Ovary (tissue), 3 donors: ENCODE results near the gene NUP160.
"Not testable (repeated sequence)": the region's sequence is repeated elsewhere in the genome, so short reads cannot be mapped to it uniquely, and the experiment has no call there.

Source experiments
- CTCF ChIP-seq, 3 donors: fragments of 450-650 bp in 2 of 3; fragments of 200-600 bp in 1 of 3; IDR thresholded peaks; one replicate each; pipeline versions ENCODE4 v1.5.1 to v1.8.0; 2016 to 2022; ENCODE audit warnings: antibody characterized with exemption in 3 of 3, mild to moderate bottlenecking in 1 of 3
- EP300 ChIP-seq: sonication (generic); formaldehyde crosslinking; IDR thresholded peaks from one replicate; pipeline ENCODE4 v1.6.1; 2017; ENCODE audit warnings: antibody characterized with exemption
- POLR2A ChIP-seq: fragments of 450-650 bp; IDR thresholded peaks from one replicate; pipeline ENCODE4 v1.6.1; 2017; ENCODE audit warnings: antibody characterized with exemption, mild to moderate bottlenecking, moderate library complexity
- donor health status: DM: no; HTN: no; CAD: no.

- not testable (repeated sequence) for TF ChIP-seq POLR2A; CTCF (IDR thresholded peaks at IDR 0.05); EP300
Observed at GRCh38 chr11:47892546-47893276, 44.6 kb upstream of the NUP160 start.
